IMR-90 (cell line): Measurements from ENCODE around the gene PPP1R12B. TPM values are rescaled to one million over a fixed set of nuclear protein-coding genes. Genes with fewer than 3 reads are reported as not detected.

ENCODE experiments used
- ATAC-seq: fragments of 200-7000 bp; cut with Tn5 transposase; 2 replicates; pipeline ENCODE4 v1.9.1; 2020; ENCODE audit warnings: low read depth, mild to moderate bottlenecking, moderate library complexity
- BruUV-seq: library from RNA; stranded (reverse); fragments of 400-500 nt; replicated peaks from 2 replicates; lab custom pipeline; 2021; lab: Mats Ljungman, UMichigan
- CTCF ChIA-PET: fragments of 300-600 bp; formaldehyde crosslinking; extraction: SDS; loops from one replicate; lab custom pipeline; 2021; ENCODE audit warnings: antibody characterized with exemption; lab: Yijun Ruan, JAX
- POLR2A ChIA-PET: fragments of 300-600 bp; sonication (Branson Sonifier 250); formaldehyde crosslinking; loops from one replicate; lab custom pipeline; 2022; ENCODE audit warnings: antibody characterized with exemption; ENCODE audit not compliant: unreplicated experiment; lab: Charles Lee
- DNase-seq: peaks from one replicate; pipeline ENCODE4 v3.0.0; 2013
- H2AFZ ChIP-seq: replicated peaks from 2 replicates; pipeline ENCODE3; 2013; ENCODE audit warnings: low read length, mild to moderate bottlenecking; ENCODE audit not compliant: poor library complexity
- H2AK5ac ChIP-seq: 2 replicates; pipeline ENCODE4 v1.6.1; 2013; ENCODE audit warnings: low read depth, low read length, inconsistent platforms
- H2AK9ac ChIP-seq: replicated peaks from 2 replicates; pipeline ENCODE3; 2013; ENCODE audit warnings: mild to moderate bottlenecking, low read depth, low read length, moderate library complexity; ENCODE audit not compliant: poor library complexity
- H2BK120ac ChIP-seq: 2 replicates; pipeline ENCODE4 v1.6.1; 2013; ENCODE audit warnings: low read depth, low read length, inconsistent platforms
- H2BK15ac ChIP-seq: 3 replicates; pipeline ENCODE4 v1.6.1; 2013; ENCODE audit warnings: low read depth, low read length, inconsistent platforms
- H2BK20ac ChIP-seq: 2 replicates; pipeline ENCODE4 v1.6.1; 2013; ENCODE audit warnings: low read depth, mild to moderate bottlenecking, inconsistent platforms, low read length, moderate library complexity
- H2BK5ac ChIP-seq: 2 replicates; pipeline ENCODE4 v1.6.1; 2013; ENCODE audit warnings: mild to moderate bottlenecking, low read depth, low read length, inconsistent platforms; ENCODE audit not compliant: poor library complexity, severe bottlenecking
- H3K14ac ChIP-seq: replicated peaks from 2 replicates; pipeline ENCODE4 v1.6.1; 2013; ENCODE audit warnings: low read depth, low read length, inconsistent platforms
- H3K18ac ChIP-seq: 2 replicates; pipeline ENCODE4 v1.6.1; 2013; ENCODE audit warnings: low read depth, low read length, control low read depth
- H3K23ac ChIP-seq: 2 replicates; pipeline ENCODE4 v1.6.1; 2013; ENCODE audit warnings: low read depth, low read length, inconsistent platforms
- H3K27ac ChIP-seq: 2 replicates; pipeline ENCODE4 v1.5.1; 2013; ENCODE audit warnings: mild to moderate bottlenecking, control low read depth, low read length; ENCODE audit not compliant: insufficient read depth
- H3K27me3 ChIP-seq: 2 replicates; pipeline ENCODE4 v1.6.1; 2013; ENCODE audit warnings: low read length; ENCODE audit not compliant: control insufficient read depth, insufficient read depth
- H3K36me3 ChIP-seq: 2 replicates; pipeline ENCODE4 v1.6.1; 2013; ENCODE audit warnings: low read length, mixed read lengths; ENCODE audit not compliant: control insufficient read depth, insufficient read depth
- H3K4ac ChIP-seq: 2 replicates; pipeline ENCODE4 v1.6.1; 2013; ENCODE audit warnings: low read depth, low read length, inconsistent platforms
- H3K4me1 ChIP-seq: 2 replicates; pipeline ENCODE4 v1.6.1; 2013; ENCODE audit warnings: low read length, mixed read lengths; ENCODE audit not compliant: control insufficient read depth, insufficient read depth
- H3K4me2 ChIP-seq: 2 replicates; pipeline ENCODE4 v1.6.1; 2013; ENCODE audit warnings: low read depth, mild to moderate bottlenecking, control low read depth, low read length, moderate library complexity
- H3K4me3 ChIP-seq: 2 replicates; pipeline ENCODE4 v1.5.1; 2013; ENCODE audit warnings: low read depth, mild to moderate bottlenecking, control low read depth, low read length, moderate library complexity; ENCODE audit not compliant: insufficient read depth
- H3K56ac ChIP-seq: 2 replicates; pipeline ENCODE4 v1.6.1; 2013; ENCODE audit warnings: low read length, inconsistent platforms; ENCODE audit not compliant: insufficient read depth; ENCODE audit errors: extremely low read depth
- H3K79me1 ChIP-seq, 2 experiments: 2 replicates each; pipeline ENCODE4 v1.6.1; 2013; ENCODE audit warnings: low read length in 2 of 2, inconsistent platforms in 1 of 2, low read depth in 1 of 2
- H3K9ac ChIP-seq: 2 replicates; pipeline ENCODE4 v1.6.1; 2013; ENCODE audit warnings: low read depth, low read length, control low read depth
- H3K9me1 ChIP-seq: 2 replicates; pipeline ENCODE4 v1.6.1; 2013; ENCODE audit warnings: low read length, inconsistent platforms; ENCODE audit not compliant: insufficient read depth
- H3K9me3 ChIP-seq: 2 replicates; pipeline ENCODE4 v1.6.1; 2013; ENCODE audit warnings: low read length; ENCODE audit not compliant: control insufficient read depth, insufficient read depth
- H4K20me1 ChIP-seq: 2 replicates; pipeline ENCODE4 v1.6.1; 2013; ENCODE audit warnings: low read length, inconsistent platforms; ENCODE audit not compliant: insufficient read depth
- H4K5ac ChIP-seq: 2 replicates; pipeline ENCODE4 v1.6.1; 2013; ENCODE audit warnings: mild to moderate bottlenecking, low read depth, low read length, control low read depth
- H4K8ac ChIP-seq, 2 experiments: 2 replicates each; pipeline ENCODE4 v1.6.1; 2013; ENCODE audit warnings: low read depth in 2 of 2, low read length in 2 of 2, control low read depth in 1 of 2, inconsistent platforms in 1 of 2
- H4K91ac ChIP-seq: 2 replicates; pipeline ENCODE4 v1.6.1; 2013; ENCODE audit warnings: low read depth, low read length, inconsistent platforms; ENCODE audit not compliant: insufficient read depth
- CEBPB ChIP-seq: IDR thresholded peaks from 2 replicates; pipeline ENCODE4 v1.6.1; 2012; ENCODE audit warnings: low read depth, low read length, improper control_type of control experiment
- CHD1 ChIP-seq: IDR thresholded peaks from 2 replicates; pipeline ENCODE4 v1.6.1; 2012; ENCODE audit warnings: low read depth, low read length, improper control_type of control experiment
- MAZ ChIP-seq: IDR thresholded peaks from 2 replicates; pipeline ENCODE4 v1.6.1; 2012; ENCODE audit warnings: low read depth, mild to moderate bottlenecking, low read length, improper control_type of control experiment, moderate library complexity, borderline replicate concordance
- MXI1 ChIP-seq: IDR thresholded peaks from 2 replicates; pipeline ENCODE4 v1.6.1; 2012; ENCODE audit warnings: low read depth, mild to moderate bottlenecking, low read length, moderate library complexity, borderline replicate concordance
- RAD21 ChIP-seq: IDR thresholded peaks from 2 replicates; pipeline ENCODE4 v1.6.1; 2012; ENCODE audit warnings: low read length, improper control_type of control experiment
- SMC3 ChIP-seq: fragments of 150-350 bp; IDR thresholded peaks from 2 replicates; pipeline ENCODE4 v1.6.1; 2016; ENCODE audit warnings: low read depth, mild to moderate bottlenecking, antibody characterized with exemption, low read length, moderate library complexity
- WGBS, 2 experiments: methylation state at CpG; one replicate each; pipeline versions ENCODE4 v1.1.5 to v1.1.7; 2013; ENCODE audit warnings: missing lambda C conversion rate in 2 of 2; ENCODE audit not compliant: insufficient read length in 1 of 2; ENCODE audit errors: extremely low coverage in 2 of 2; 5-methylcytosine and 5-hydroxymethylcytosine counted together
- dilution Hi-C: fragments of 300-500 bp; cut with HindIII; formaldehyde crosslinking; loops from one replicate; pipeline ENCODE4 v1.14.3; 2018; ENCODE audit warnings: low sequenced_read_pairs; ENCODE audit not compliant: unreplicated experiment
- in situ Hi-C: fragments of 300-500 bp; cut with MboI; formaldehyde crosslinking; loops from 3 replicates; pipeline ENCODE4 v1.14.3; 2019; ENCODE audit warnings: low sequenced_read_pairs, inconsistent platforms, mixed read lengths
- intact Hi-C: fragments of 100-400 bp; cut with micrococcal nuclease; formaldehyde crosslinking; loops from 2 replicates; pipeline ENCODE4 v1.10.0; 2022
- polyA plus RNA-seq, 3 experiments: library from polyadenylated mRNA; depleted of rRNA; stranded (reverse); fragments of >200 nt; gene quantifications; 2 replicates each; pipeline ENCODE4 v1.2.3, GENCODE V29; 2012; ENCODE audit warnings: low replicate concordance in 1 of 3
- total RNA-seq: library from RNA; depleted of rRNA; stranded (reverse); fragments of >200 nt; gene quantifications from 2 replicates; pipeline ENCODE4 v1.2.3, GENCODE V29; 2012
- TF ChIP-seq, protein P1 (sequence below): fragments of 150-350 bp; IDR thresholded peaks from 2 replicates; pipeline ENCODE4 v1.6.1; 2017; ENCODE audit warnings: mild to moderate bottlenecking, antibody characterized with exemption, low read length, low read depth
- TF ChIP-seq, protein P2 (sequence below): fragments of 150-350 bp; IDR thresholded peaks from 2 replicates; pipeline ENCODE4 v1.6.1; 2016; ENCODE audit warnings: low read depth, mild to moderate bottlenecking, low read length, moderate library complexity, borderline replicate concordance

The PPP1R12B gene
- total and polyA plus RNA-seq, 2 of the 4 experiments (the other 2 are of a cell fraction), result 8.5 to 12.0 TPM

GRCh38 chr1:202627841-202628565 lies 279.5 kb downstream of the PPP1R12B start:
- in situ Hi-C loops, result no loop called here
- no peak overlapping the region for H4K8ac ChIP-seq
- H3K4ac ChIP-seq, result no peak overlapping the region
- H3K4me1 ChIP-seq, result peaks cover 4% of the 10 kb centered on the region
- no peak overlapping the region for H3K23ac ChIP-seq
- H3K79me1 ChIP-seq, result peaks cover 0 to 7% of the 10 kb centered on the region in 2 experiments; a peak in 1 of 4 replicates
- no peaks in the 10 kb centered on the region; the same call in 1 of the 2 replicates for H4K20me1 ChIP-seq
- no peak overlapping the region for H2BK20ac ChIP-seq
- H3K18ac ChIP-seq, result no peak overlapping the region
- H2AK9ac ChIP-seq, result no peak overlapping the region
- 80% methylated on average over 1 of the region's 13 CpGs; no CpG with 5 or more reads in 1 of the 2 experiments for WGBS, 2 experiments
- H4K5ac ChIP-seq, result no peak overlapping the region
- no TSS peak for BruUV-seq
- ChIA-PET CTCF (no interaction called here), POLR2A (no interaction called here)
- no peak for ATAC-seq
- no peak for DNase-seq
- no peak overlapping the region for H4K91ac ChIP-seq
- H3K56ac ChIP-seq, result no peak overlapping the region
- no peak overlapping the region for H2AFZ ChIP-seq
- H2BK120ac ChIP-seq, result no peak overlapping the region
- H3K36me3 ChIP-seq, result no peaks in the 10 kb centered on the region
- H3K27me3 ChIP-seq, result peaks cover 14% of the 10 kb centered on the region
- H3K4me2 ChIP-seq, result no peak overlapping the region
- H2AK5ac ChIP-seq, result no peak overlapping the region
- H3K9me1 ChIP-seq, result peaks cover 19% of the 10 kb centered on the region
- no peak for TF ChIP-seq SMC3
- no peak for TF ChIP-seq CHD1
- TF ChIP-seq RAD21, result no peak
- TF ChIP-seq, protein P1, sequence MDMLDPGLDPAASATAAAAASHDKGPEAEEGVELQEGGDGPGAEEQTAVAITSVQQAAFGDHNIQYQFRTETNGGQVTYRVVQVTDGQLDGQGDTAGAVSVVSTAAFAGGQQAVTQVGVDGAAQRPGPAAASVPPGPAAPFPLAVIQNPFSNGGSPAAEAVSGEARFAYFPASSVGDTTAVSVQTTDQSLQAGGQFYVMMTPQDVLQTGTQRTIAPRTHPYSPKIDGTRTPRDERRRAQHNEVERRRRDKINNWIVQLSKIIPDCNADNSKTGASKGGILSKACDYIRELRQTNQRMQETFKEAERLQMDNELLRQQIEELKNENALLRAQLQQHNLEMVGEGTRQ, result no peak
- TF ChIP-seq CEBPB, result no peak
- TF ChIP-seq MXI1, result no peak
- TF ChIP-seq, protein P2, sequence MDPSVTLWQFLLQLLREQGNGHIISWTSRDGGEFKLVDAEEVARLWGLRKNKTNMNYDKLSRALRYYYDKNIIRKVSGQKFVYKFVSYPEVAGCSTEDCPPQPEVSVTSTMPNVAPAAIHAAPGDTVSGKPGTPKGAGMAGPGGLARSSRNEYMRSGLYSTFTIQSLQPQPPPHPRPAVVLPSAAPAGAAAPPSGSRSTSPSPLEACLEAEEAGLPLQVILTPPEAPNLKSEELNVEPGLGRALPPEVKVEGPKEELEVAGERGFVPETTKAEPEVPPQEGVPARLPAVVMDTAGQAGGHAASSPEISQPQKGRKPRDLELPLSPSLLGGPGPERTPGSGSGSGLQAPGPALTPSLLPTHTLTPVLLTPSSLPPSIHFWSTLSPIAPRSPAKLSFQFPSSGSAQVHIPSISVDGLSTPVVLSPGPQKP, result no peak
- no peak for TF ChIP-seq MAZ
- H2BK15ac ChIP-seq, result no peak overlapping the region
- H3K14ac ChIP-seq, result no peak overlapping the region
- dilution Hi-C loops, result no loop called here
- H3K9ac ChIP-seq, result no peak overlapping the region
- H2BK5ac ChIP-seq, result no peak overlapping the region
- H3K27ac ChIP-seq, result no peak overlapping the region
- intact Hi-C loops, result loop anchor here (5.0 kb wide), 1 partner anchor 286 kb away; the partner anchor contains the start of gene UBE2T
- H3K4me3 ChIP-seq, result no peak overlapping the region
- H3K9me3 ChIP-seq, result no peaks in the 10 kb centered on the region
